Lower leg skin (tissue), 4 donors: ENCODE data around the gene NSL1. TPM values are rescaled to one million over a fixed set of nuclear protein-coding genes. Genes with fewer than 3 reads are reported as not detected.

Experiments
- DNase-seq, 2 donors: peaks; one replicate each; pipeline ENCODE4 v3.0.0-alpha.2; 2019; ENCODE audit warnings: low spot score in 2 of 2
- H3K4me3 ChIP-seq: fragments of 200-600 bp; sonication (generic); 2 replicates; pipeline ENCODE4 v1.5.1; 2017; ENCODE audit warnings: mild to moderate bottlenecking, low read depth; ENCODE audit not compliant: poor library complexity, severe bottlenecking
- CTCF ChIP-seq, 3 donors: fragments of 450-650 bp; IDR thresholded peaks; one replicate each; pipeline ENCODE4 v1.5.1; 2016; ENCODE audit warnings: antibody characterized with exemption in 3 of 3, mild to moderate bottlenecking in 3 of 3, moderate library complexity in 2 of 3
- POLR2A ChIP-seq, 2 donors: fragments of 450-650 bp; IDR thresholded peaks; one replicate each; pipeline ENCODE4 v1.6.1; 2016 to 2017; ENCODE audit warnings: antibody characterized with exemption in 2 of 2, mild to moderate bottlenecking in 1 of 2, moderate library complexity in 1 of 2
- WGBS, 2 donors: methylation state at CpG; one replicate each; pipeline ENCODE4 v1.1.5; 2018; 5-methylcytosine and 5-hydroxymethylcytosine counted together
- intact Hi-C: fragments of 100-400 bp; cut with DNase I; formaldehyde crosslinking; loops from one replicate; pipeline ENCODE4 v1.15.0; 2023; ENCODE audit warnings: low total_unique reads
- total RNA-seq, 4 donors: library from RNA; depleted of rRNA; stranded (reverse); fragments of >200 nt; gene quantifications; one replicate each; pipeline ENCODE4 v1.1.0, GENCODE V29; 2016

The NSL1 gene
- total RNA-seq, 4 donors from 2014 or later: 13.9 to 41.8 (median 30.0) TPM

DNA sequence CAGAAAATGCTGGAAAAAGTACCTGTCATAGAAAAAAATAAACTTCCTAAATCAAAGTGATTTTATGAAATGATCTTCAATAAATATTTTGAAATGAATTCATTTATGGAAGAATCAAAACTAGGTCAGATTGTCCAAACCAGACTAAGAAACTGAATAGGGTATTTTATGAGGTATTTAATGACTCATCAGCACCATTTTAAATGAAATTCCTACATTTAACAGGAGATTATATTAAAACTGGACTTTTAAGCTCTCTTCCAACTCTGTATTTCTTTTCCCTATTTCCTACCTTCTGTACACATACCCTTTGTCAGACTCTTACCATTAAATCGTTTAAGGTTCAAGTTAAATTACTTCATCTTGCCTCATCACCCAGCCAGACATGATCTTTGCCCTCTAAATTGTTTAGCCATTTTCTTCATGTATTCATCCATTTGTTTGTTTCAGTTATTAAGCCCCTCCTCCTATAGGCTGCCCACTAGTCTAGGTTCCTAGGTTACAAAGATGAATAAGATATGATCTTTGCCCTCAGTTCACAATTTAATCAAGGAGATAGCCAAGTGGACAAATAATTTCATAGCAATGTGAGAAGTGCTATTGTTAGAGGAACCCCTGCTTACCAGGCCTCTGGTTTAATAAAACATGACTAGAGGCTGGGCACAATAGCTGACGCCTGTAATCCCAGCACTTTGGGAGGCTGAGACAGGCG, 25.1 kb upstream of the NSL1 start:
- no peak overlapping the region for H3K4me3 ChIP-seq
- intact Hi-C loops: no loop called here
- WGBS, 2 donors: 80 to 88% methylated on average over 3 of the region's 3 CpGs
- DNase-seq: no peak
- TF ChIP-seq POLR2A (IDR thresholded peaks at IDR 0.05): no peak
- TF ChIP-seq CTCF (IDR thresholded peaks at IDR 0.05): peak in 1 of 3 donors; percentile 29

GRCh38 chr1:212814537-212815334, 23.2 kb upstream of the NSL1 start:
- no peak for TF ChIP-seq POLR2A (IDR thresholded peaks at IDR 0.05)
- no peak for TF ChIP-seq CTCF (IDR thresholded peaks at IDR 0.05)
- no peak overlapping the region for H3K4me3 ChIP-seq
- intact Hi-C loops: loop anchor here (5.0 kb wide), 1 partner anchor 183 kb away; no protein-coding TSS in a partner anchor
- no peak for DNase-seq
- WGBS, 2 donors: 59 to 65% methylated on average over 5 of the region's 5 CpGs

DNA sequence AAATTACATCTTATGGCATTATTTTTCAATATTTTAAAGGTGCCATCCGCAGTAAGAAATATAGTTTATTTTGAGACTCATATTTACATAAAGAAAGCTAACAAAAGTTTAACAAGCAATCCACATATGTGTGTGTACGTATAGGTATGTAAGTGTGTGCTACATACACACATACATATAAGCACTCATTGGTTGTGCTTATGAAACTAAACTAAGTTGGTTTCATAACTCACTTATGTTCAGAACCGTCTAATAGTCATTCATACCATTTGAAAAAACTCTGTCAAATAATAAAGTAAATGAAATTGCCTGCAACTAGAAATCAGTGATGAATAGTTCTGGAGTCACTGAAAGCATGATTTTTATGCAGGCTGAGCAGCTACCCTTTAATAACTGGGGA, 14.2 kb upstream of the NSL1 start:
- intact Hi-C loops: no loop called here
- WGBS, 2 donors: 91 to 94% methylated on average over 3 of the region's 3 CpGs
- H3K4me3 ChIP-seq: no peak overlapping the region
- TF ChIP-seq POLR2A (IDR thresholded peaks at IDR 0.05) (no peak), CTCF (IDR thresholded peaks at IDR 0.05) (no peak)
- no peak for DNase-seq

- H3K4me3 ChIP-seq: no peak overlapping the region
- 94 to 96% methylated on average over 3 of the region's 3 CpGs for WGBS, 2 donors
- intact Hi-C loops: no loop called here
- TF ChIP-seq POLR2A (IDR thresholded peaks at IDR 0.05) (no peak), CTCF (IDR thresholded peaks at IDR 0.05) (no peak)
- DNase-seq: no peak
Measured at GRCh38 chr1:212797681-212798080, 6.1 kb upstream of the NSL1 start.

DNA sequence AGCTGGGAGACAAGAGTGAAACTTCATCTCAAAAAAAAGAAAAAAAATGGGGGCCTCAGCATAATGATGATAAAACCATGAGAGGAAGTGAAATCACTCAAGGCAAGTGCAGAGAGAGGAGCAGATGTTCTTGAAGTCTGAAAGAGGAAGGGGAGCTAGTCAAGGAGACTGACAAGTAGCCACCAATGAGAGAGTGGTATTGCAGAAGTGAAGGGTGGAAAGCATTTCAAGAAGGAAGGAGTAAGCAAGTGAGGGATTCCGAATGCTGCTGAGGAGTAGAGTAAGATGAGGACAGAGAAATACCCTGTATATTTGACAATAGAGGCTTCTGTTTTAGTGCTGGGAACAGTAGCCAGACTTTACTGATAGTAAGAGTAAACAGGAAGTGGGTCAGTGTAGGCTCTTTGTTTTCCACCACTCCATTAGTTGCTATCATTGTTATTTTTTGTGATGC, 3.0 kb upstream of the NSL1 start:
- no peak for TF ChIP-seq POLR2A (IDR thresholded peaks at IDR 0.05)
- TF ChIP-seq CTCF (IDR thresholded peaks at IDR 0.05): no peak
- no peak for DNase-seq
- 79 to 84% methylated on average over 1 of the region's 1 CpG for WGBS, 2 donors
- intact Hi-C loops: no loop called here
- H3K4me3 ChIP-seq: no peak overlapping the region
